ENCODE results near the gene DNASE2B.

The DNASE2B gene

DNA sequence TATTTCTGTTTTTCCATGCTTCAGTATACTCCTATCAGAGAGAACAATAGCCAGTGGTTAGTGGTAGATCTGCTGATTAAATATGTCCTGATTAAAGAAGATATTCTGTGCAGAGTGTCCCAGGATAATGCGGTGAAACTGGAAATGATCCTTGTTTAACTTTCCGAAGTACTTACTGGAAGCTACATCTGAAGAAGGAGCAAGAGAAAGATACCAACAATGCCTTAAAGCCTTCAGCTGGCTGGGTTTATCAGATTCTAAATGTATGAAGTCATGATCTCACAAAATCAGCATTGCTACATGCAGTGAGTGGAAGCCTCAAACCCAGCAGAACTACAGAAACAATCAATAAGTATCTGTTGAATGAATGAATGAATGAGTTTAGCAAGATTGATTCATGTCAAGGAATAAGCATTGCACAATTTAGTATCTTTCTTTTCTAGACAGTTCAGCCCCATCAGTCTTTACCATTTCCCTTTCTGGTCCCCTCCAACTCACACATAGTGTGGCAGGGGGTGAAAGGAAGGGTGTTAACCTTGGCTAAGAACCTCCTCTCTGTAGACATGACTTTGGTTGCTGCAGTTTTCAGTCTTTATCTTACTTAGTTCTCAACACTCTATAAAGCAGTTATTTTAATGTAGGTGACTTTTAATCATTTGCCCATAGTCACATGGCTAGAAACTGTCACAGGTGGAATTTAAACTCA is 24.7 kb upstream of the DNASE2B start:
- H3K4me3 ChIP-seq (ENCODE audit: low read depth, low read length), result no peak overlapping the region
- TF ChIP-seq, protein P1, sequence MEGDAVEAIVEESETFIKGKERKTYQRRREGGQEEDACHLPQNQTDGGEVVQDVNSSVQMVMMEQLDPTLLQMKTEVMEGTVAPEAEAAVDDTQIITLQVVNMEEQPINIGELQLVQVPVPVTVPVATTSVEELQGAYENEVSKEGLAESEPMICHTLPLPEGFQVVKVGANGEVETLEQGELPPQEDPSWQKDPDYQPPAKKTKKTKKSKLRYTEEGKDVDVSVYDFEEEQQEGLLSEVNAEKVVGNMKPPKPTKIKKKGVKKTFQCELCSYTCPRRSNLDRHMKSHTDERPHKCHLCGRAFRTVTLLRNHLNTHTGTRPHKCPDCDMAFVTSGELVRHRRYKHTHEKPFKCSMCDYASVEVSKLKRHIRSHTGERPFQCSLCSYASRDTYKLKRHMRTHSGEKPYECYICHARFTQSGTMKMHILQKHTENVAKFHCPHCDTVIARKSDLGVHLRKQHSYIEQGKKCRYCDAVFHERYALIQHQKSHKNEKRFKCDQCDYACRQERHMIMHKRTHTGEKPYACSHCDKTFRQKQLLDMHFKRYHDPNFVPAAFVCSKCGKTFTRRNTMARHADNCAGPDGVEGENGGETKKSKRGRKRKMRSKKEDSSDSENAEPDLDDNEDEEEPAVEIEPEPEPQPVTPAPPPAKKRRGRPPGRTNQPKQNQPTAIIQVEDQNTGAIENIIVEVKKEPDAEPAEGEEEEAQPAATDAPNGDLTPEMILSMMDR (IDR thresholded peaks at IDR 0.05; ENCODE audit: control insufficient read depth, extremely low read depth, insufficient read depth), result no peak
- no peak for DNase-seq (ENCODE audit: low read depth)

DNA sequence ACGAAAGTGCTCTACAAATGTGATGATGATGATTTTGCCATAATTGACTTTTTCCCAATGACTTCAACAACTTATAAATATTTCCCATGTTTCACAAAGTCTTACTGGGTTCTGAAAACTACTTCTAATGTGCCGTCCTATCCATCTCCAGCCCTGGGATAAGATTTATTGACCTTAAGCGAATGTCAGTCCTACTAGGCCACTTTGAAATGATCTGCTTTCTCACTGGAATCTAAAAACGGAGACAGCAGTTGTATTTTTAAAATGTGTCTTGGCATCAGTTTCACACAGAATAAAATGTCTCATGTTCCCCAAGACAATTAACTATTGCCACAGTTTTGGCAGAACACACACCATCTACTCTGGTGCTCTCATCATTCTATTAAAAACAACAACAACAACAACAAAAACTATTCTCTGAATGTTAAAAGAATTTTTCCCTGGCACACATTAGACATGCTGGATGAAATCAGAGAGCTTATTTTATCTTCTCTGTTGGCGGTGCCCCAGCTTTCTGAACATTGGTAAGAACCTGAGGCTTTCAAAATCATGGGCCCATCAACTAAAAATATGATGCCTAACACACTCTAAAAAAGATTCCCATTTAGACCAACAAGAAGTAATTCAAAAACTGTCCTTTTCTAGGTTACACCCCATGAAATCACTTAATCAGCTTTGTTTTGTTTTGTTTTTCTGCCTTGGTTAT is 23.1 kb upstream of the DNASE2B start:
- TF ChIP-seq, protein P1 (IDR thresholded peaks at IDR 0.05; ENCODE audit: control insufficient read depth, extremely low read depth, insufficient read depth), result no peak
- DNase-seq (ENCODE audit: low read depth), result no peak
- no peak overlapping the region for H3K4me3 ChIP-seq (ENCODE audit: low read depth, low read length)

DNA sequence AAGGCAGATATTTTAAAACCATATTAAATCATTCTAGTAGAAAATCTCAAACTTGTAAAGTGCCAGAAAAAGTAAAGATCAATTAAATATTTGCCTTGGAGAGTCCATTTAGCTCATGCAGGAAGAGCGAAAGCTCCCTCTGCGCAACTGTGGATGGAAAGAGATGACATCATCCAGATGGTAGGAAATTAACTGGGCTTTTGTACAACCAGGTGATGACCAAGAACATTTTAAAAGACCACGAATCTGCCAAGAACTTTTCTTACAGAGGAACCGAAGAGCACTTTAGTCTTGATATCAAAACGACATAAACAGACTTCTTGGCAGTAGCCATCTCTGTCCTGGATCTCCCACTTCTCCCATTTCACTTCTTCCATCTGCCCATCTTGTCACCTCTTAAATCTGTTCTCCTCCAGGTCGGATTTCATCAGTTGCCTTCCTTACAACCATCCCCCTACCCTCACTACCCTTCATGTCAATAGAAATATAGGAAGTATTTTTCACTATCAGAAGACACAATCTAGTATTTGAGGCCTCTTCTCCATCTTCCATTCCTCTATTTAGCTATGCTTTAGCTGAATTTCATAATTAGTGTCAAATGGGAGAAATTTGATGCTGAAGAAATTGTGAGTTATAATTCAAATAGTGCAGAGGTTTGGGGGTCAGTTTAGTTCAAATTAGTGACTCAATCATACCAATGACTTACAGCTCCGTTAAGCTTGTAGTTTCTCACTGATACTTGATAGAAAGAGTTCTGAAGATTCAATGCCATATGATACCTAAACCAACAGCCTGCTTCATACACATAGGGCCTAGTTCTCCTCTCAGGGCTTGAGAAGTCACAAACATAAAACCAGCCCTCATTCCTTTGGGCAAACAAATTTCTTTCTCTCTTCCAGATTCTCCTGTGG is 22.0 kb upstream of the DNASE2B start:
- no peak for DNase-seq (ENCODE audit: low read depth)
- no peak overlapping the region for H3K4me3 ChIP-seq (ENCODE audit: low read depth, low read length)
- TF ChIP-seq, protein P1 (IDR thresholded peaks at IDR 0.05; ENCODE audit: control insufficient read depth, extremely low read depth, insufficient read depth), result no peak

DNA sequence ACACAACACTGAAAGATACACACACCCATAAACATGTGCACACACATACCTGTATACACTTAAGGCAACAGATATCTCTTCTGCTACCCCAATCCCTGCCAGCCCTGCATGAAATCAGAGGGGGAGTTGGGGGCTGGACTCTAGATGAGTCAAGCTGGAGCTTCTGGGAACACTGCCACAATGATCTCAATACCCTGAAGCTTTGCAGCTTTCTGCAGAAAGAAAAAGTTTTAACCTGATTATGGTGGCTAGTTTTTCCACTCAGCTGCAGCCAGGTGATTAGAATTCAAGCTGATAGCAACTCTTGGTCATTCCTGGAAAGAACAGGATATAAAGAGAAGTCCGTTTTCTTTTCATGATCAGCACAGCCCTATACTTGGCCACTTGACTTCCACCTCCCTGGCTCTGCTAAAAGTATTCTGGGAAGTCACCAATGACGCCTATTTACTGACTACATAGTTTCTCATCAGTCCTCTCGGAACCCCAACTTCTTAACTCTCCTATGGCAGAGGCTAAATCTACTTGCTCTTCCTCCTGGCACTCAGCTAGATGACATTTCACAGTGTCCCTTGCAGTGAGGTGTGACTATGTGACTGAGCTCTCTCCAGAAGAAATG is 20.7 kb upstream of the DNASE2B start:
- TF ChIP-seq, protein P1 (IDR thresholded peaks at IDR 0.05; ENCODE audit: control insufficient read depth, extremely low read depth, insufficient read depth), result no peak
- DNase-seq (ENCODE audit: low read depth), result no peak
- no peak overlapping the region for H3K4me3 ChIP-seq (ENCODE audit: low read depth, low read length)

DNA sequence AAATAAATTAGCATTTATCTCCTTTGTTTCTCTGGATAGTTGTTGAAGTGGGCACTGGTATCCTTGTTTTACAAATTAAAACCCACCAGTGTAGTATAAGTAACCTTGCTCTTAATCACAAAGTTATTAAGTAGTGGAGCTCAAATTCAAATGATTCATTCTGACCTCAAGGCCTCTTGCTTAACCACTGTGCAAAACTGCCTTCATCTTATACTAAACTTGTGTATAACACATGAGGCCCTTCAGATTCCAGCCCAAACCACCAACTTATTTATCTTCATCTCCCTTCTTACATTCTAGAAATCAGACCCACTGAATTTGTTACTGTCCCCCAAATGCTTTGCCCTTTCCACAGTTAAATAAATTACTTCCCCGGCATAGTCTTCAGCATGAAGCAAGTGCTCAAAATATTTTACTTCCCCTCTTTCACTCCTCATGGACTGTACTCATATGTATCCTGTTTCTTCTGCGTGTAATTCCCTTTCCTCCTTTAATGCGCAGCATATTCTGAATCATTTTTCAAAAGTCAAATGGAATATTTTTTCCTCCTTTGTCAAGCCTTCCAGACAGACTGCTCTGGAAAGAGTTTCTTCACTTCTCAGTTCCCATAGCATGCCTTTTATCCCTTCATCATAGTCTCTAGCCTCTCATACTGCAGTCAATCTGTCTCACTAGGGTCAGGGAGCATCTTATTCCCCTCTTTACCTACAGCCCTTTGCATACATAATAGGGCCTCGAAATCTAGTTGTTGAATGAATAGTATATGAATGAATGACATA is 19.0 kb upstream of the DNASE2B start:
- DNase-seq (ENCODE audit: low read depth), result no peak

More for the DNA sequence above, 19.0 kb upstream of the DNASE2B start:
- no peak overlapping the region for H3K4me3 ChIP-seq (ENCODE audit: low read depth, low read length)
- TF ChIP-seq, protein P1 (IDR thresholded peaks at IDR 0.05; ENCODE audit: control insufficient read depth, extremely low read depth, insufficient read depth), result no peak

Measured in LNCaP clone FGC (cell line).